ENCODE measurements around the gene PSMA6. TPM values are rescaled to one million over a fixed set of nuclear protein-coding genes. Genes with fewer than 3 reads are reported as not detected.

The PSMA6 gene
- total RNA-seq, 3 donors from 2014 or later, result 562 to 636 (median 595) TPM

DNA sequence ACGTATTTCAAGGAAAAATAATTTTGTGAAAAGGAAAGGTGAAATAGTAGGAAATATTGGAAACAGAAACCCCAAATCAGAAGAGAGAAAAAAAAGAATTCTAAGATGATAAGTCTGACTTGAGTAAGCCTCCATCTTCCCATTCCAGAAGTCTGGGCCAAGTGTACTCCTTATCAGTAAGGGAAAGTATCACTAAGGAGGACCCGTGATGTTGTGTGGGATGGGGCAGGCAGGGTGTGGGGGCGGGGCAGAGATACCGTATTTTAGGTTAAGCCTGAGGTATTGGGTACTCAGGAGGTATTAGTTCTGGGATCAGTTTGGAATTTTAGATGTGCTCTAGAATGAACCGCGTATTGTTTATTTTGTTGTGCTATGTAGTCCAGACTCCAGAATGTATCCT is 33.8 kb upstream of the PSMA6 start:
- H3K27me3 Mint-ChIP-seq (ENCODE audit: low read depth), result no peaks in the 10 kb centered on the region
- ATAC-seq (no peak), DNase-seq (no peak)
- peaks cover 16% of the 10 kb centered on the region for H3K4me1 Mint-ChIP-seq (ENCODE audit: low read depth)
- no peaks in the 10 kb centered on the region for H3K9me3 Mint-ChIP-seq
- peaks cover 23% of the 10 kb centered on the region for H3K36me3 Mint-ChIP-seq (ENCODE audit: insufficient read depth)
- H3K4me3 Mint-ChIP-seq, result no peak overlapping the region

DNA sequence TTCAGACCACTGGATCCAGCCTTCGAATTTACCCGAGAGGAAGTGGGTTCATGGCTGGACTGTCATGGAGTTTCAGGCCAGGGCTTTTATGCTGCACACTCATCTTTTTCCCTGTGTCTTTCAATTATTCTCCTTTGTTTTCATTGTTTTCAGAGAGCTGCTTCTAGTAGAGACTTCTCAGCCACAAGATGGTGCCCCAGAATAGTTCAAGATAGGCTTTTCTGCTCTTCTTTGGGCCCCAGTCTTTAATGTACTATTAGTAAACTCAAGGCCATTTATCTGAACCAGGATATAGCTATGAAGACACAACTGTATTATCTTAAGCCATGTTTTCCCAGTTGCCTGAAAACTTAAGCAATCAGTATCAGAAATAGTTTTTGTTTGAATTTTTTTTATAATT is 30.4 kb upstream of the PSMA6 start:
- ATAC-seq (no peak), DNase-seq (no peak)
- Mint-ChIP-seq H3K4me3 (no peak overlapping the region), H3K27me3 (ENCODE audit: low read depth) (no peaks in the 10 kb centered on the region), H3K4me1 (ENCODE audit: low read depth) (no peaks in the 10 kb centered on the region), H3K9me3 (no peaks in the 10 kb centered on the region), H3K36me3 (ENCODE audit: insufficient read depth) (peaks cover 23% of the 10 kb centered on the region)

DNA sequence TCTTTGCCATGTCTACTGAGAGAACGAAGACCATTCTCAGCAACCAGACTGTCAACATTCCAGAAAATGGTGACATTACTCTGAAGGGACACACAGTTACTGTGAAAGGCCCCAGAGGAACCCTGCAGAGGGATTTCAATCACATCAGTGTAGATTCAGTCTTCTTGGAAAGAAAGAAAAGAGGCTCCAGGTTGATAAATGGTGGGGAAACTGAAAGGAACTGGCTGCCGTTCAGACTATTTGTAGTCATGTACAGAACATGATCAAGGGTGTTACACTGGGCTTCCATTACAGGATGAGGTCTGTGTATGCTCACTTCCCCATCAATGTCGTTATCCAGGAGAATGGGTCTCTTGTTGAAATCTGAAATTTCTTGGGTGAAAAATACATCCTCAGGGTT is 29.7 kb upstream of the PSMA6 start:
- ATAC-seq, result no peak

DNA sequence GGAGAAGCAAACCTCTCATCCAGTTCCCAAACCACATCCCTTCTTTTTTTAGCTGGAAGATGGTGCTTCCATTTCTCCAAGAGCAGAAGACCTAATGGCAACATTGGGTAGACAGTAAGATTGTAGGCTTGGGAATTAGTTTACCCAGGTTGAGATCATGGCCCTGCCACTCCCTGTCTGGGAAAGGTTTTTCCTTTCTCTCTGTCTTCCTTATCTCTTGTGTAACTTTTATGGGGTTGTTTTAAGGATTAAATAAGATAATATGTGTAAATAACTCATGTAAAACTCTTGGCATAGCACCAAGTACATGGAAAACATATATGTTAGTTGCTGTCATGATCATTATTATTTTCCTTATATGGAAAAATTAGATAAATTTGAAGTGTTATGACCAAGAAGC is 23.2 kb upstream of the PSMA6 start:
- no peaks in the 10 kb centered on the region for H3K27me3 Mint-ChIP-seq (ENCODE audit: low read depth)
- H3K36me3 Mint-ChIP-seq (ENCODE audit: insufficient read depth), result peaks cover 23% of the 10 kb centered on the region
- no peaks in the 10 kb centered on the region for H3K9me3 Mint-ChIP-seq
- ATAC-seq (no peak), DNase-seq (no peak)
- no peaks in the 10 kb centered on the region for H3K4me1 Mint-ChIP-seq (ENCODE audit: low read depth)
- no peak overlapping the region for H3K4me3 Mint-ChIP-seq

More for the DNA sequence above, 29.7 kb upstream of the PSMA6 start:
- no peak for DNase-seq
- H3K27me3 Mint-ChIP-seq (ENCODE audit: low read depth), result no peaks in the 10 kb centered on the region
- H3K4me1 Mint-ChIP-seq (ENCODE audit: low read depth), result no peaks in the 10 kb centered on the region
- H3K36me3 Mint-ChIP-seq (ENCODE audit: insufficient read depth), result peaks cover 28% of the 10 kb centered on the region
- no peaks in the 10 kb centered on the region for H3K9me3 Mint-ChIP-seq
- H3K4me3 Mint-ChIP-seq, result no peak overlapping the region

DNA sequence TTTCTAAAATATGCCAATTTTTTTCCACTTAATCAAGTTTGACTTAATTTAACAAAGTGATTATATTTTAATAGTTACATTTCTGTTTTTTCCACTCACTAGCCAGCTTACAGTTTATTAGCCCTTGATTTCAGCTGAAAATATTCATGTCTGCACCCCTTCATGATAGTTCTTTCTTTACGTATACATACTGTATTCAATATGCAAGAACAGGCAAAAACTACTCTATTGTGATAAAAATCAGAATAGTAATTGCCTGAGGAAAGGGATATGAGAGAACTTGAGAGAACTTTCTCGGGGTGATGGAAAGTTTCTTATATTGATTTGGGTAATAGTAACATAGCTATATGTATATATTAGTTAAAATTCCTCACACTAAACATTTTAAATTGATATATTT is 17.4 kb upstream of the PSMA6 start:
- H3K4me1 Mint-ChIP-seq (ENCODE audit: low read depth), result no peaks in the 10 kb centered on the region
- H3K27me3 Mint-ChIP-seq (ENCODE audit: low read depth), result no peaks in the 10 kb centered on the region
- peaks cover 24% of the 10 kb centered on the region for H3K36me3 Mint-ChIP-seq (ENCODE audit: insufficient read depth)
- no peaks in the 10 kb centered on the region for H3K9me3 Mint-ChIP-seq
- DNase-seq, result no peak
- H3K4me3 Mint-ChIP-seq, result no peak overlapping the region
- no peak for ATAC-seq

DNA sequence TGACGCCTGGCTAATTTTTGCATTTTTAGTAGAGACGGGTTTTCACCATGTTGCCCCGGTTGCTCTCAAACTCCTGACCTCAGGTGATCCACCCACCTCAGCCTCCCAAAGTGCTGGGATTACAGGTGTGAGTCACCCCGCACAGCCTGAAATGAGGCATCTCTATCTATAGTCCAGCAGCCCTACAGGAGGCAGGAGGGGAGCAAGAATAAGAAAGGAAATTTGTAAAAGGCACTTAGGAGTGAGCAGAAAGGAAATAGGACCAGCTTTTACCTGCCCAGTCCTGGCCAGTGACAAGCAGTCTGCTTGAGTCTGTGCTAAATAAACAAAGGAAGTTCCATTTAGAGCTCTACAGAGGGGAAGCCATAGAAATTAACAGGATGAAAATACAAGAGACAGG is 15.0 kb upstream of the PSMA6 start:
- Mint-ChIP-seq H3K27me3 (ENCODE audit: low read depth) (no peaks in the 10 kb centered on the region), H3K4me3 (no peak overlapping the region), H3K36me3 (ENCODE audit: insufficient read depth) (peaks cover 24% of the 10 kb centered on the region), H3K4me1 (ENCODE audit: low read depth) (peaks cover 2% of the 10 kb centered on the region), H3K9me3 (no peaks in the 10 kb centered on the region)
- DNase-seq (no peak), ATAC-seq (no peak)

DNA sequence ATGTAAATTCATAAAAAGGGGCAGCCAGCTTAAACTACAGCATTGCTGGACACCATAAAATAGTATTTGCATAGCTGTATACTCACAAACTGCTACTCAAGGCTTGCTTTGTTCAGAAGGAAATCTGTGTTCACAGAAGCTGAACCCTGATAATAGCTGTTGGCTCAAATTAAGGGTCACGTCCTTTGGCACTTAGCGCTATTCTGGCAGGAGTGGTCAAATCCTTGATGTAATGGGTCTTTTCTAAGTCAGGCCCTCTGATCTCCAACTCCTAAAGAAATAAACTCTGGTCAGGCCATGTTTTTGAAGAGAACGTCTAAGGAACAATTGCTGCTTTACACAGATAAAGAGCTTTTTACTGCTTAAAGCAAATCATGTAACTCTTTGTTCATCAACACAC is 12.8 kb upstream of the PSMA6 start:
- Mint-ChIP-seq H3K4me1 (ENCODE audit: low read depth) (peaks cover 7% of the 10 kb centered on the region), H3K4me3 (no peak overlapping the region), H3K27me3 (ENCODE audit: low read depth) (no peaks in the 10 kb centered on the region), H3K36me3 (ENCODE audit: insufficient read depth) (peaks cover 26% of the 10 kb centered on the region), H3K9me3 (no peaks in the 10 kb centered on the region)
- DNase-seq (no peak), ATAC-seq (no peak)

DNA sequence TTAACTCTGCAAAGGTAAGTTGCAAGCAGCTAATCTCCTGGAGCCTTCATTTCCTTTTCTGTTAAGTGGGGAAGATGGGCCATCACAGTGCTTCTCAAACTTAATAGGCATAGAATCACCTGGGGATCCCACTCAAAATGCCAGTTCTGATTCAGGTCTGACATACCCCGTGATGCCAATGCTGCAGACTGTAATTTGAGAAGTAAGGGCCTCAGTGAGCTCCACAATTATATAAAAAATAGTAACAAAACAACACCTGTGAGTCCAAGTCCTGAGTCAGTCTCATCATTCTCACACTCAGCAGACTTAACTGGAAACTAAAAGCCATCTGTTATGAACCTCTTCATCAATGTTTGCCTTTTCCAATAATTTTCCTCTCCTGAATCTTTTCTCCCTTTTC is 10.8 kb upstream of the PSMA6 start:
- Mint-ChIP-seq H3K36me3 (ENCODE audit: insufficient read depth) (peaks cover 24% of the 10 kb centered on the region), H3K4me1 (ENCODE audit: low read depth) (peaks cover 27% of the 10 kb centered on the region), H3K27me3 (ENCODE audit: low read depth) (no peaks in the 10 kb centered on the region), H3K9me3 (peaks cover 4% of the 10 kb centered on the region), H3K4me3 (no peak overlapping the region)
- ATAC-seq (no peak), DNase-seq (no peak)

DNA sequence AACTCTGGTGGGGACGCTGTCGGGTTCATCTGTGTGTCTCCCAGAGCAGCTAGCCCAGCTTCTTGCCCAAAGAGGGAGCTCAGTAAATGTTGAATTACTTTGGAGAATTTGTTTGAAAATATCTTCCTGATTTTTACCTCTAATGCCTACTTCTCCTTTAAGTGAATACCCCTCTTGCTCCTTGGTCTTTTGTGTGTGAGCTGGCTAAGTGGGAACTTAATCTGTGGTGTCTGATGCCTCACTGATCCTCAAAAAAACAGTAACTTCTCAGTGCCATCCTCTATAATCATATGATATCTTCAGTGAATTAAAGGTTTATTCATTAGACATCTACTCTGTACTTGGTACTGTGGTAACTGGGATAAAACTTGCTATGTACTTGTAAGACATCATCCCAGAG is 7.7 kb upstream of the PSMA6 start:
- no peak for ATAC-seq
- no peak overlapping the region for H3K4me3 Mint-ChIP-seq
- no peak for DNase-seq
- H3K27me3 Mint-ChIP-seq (ENCODE audit: low read depth), result no peaks in the 10 kb centered on the region
- peaks cover 4% of the 10 kb centered on the region for H3K9me3 Mint-ChIP-seq
- peaks cover 51% of the 10 kb centered on the region for H3K4me1 Mint-ChIP-seq (ENCODE audit: low read depth)
- H3K36me3 Mint-ChIP-seq (ENCODE audit: insufficient read depth), result peaks cover 21% of the 10 kb centered on the region

DNA sequence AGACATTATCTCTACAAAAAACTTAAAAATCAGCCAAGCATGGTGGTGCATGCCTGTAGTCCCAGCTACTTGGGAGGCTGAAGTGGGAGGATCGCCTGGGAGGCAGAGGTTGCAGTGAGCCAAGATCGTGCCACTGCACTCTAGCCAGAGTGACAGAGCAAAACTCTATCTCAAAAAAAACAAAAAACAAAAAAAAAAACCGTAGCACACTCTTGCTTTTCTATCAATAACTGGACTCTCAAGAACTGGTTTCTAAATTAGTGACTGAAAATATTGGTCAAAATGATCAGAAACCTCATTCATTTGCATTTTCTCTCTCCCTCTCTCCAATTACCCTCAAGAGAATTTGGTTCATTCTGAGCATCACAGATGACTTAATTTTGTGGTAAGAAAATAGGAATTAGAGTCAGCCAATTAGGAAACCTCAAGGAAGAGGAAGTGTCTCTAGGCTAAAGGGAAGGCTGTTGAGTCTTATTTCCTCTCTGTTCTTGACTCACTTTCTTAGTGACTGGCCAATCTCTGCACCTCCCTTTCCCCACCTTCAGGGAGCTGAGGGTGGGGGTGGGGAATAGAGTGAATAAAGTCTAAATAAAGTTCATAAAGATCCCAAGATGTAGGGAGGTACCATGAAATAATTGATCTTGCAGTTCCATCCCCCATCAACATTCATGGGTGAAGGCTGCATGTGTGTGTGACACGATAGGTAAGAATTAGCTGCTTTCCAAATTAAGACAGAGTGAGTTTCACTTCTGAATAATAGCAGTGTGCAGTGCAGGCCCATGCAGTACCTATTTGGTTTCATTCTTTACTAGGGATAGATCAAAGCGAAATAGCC is 6.8 kb upstream of the PSMA6 start:
- H3K36me3 Mint-ChIP-seq (ENCODE audit: insufficient read depth), result peaks cover 17% of the 10 kb centered on the region
- H3K27me3 Mint-ChIP-seq (ENCODE audit: low read depth), result no peaks in the 10 kb centered on the region
- peaks cover 4% of the 10 kb centered on the region for H3K9me3 Mint-ChIP-seq
- peak; percentile 65 for ATAC-seq
- H3K4me1 Mint-ChIP-seq (ENCODE audit: low read depth), result peaks cover 54% of the 10 kb centered on the region
- H3K4me3 Mint-ChIP-seq, result peak overlapping the region; percentile 63
- DNase-seq, result no peak

DNA sequence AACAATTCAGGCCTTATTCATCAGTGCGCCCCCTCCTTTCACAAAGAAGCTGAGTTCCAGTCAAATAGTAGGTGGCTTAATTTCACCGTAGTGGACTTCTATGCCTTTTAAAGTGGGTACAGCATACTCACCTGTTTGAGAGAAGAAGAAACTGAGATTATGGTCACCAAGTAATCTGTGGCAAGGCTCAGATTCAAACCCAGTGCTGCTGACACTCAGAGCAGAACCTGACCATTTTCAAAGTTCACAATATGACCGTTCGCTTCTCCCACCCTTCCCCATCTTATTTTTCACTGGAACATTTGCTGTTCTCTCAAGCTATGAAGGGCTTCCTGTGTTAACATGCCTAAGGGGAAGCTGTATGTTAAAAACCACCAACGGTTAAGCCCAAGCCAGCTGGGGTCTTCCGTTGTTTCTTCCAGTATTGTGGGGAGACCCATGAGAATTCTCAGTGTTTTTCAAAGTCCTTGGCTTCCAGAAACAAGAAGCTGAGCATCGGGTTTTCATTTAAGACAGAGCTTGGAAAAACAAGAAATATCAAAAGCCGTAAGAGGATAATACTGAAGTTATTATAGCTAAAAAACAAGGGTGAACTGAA is 6.1 kb upstream of the PSMA6 start:
- ATAC-seq, result peak in 1 of 2 donors; percentile 1
- Mint-ChIP-seq H3K9me3 (peaks cover 4% of the 10 kb centered on the region), H3K36me3 (ENCODE audit: insufficient read depth) (peaks cover 13% of the 10 kb centered on the region), H3K4me3 (peak overlapping the region; percentile 63), H3K4me1 (ENCODE audit: low read depth) (peaks cover 59% of the 10 kb centered on the region), H3K27me3 (ENCODE audit: low read depth) (no peaks in the 10 kb centered on the region)
- no peak for DNase-seq

DNA sequence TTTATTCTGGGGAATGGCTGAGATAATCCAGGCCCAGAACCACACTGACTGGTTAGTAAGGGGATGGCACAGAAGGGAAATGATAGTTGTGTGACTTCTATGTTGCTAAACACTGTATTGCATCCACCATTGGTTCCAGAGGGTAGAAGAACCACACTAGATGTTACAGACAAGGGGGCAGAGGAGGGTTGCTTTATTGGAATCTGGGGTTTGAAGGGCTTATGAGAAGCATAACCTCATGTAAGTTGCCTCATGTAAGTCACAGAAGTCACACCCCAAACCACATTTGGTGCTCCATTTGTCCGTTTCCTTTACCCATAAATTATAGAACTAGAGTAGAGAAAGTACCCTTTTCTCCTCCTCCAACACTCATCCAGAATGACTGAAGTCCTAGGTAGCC is 5.5 kb upstream of the PSMA6 start:
- no peak for ATAC-seq
- Mint-ChIP-seq H3K4me3 (peak overlapping the region; percentile 65), H3K9me3 (peaks cover 4% of the 10 kb centered on the region)

DNA sequence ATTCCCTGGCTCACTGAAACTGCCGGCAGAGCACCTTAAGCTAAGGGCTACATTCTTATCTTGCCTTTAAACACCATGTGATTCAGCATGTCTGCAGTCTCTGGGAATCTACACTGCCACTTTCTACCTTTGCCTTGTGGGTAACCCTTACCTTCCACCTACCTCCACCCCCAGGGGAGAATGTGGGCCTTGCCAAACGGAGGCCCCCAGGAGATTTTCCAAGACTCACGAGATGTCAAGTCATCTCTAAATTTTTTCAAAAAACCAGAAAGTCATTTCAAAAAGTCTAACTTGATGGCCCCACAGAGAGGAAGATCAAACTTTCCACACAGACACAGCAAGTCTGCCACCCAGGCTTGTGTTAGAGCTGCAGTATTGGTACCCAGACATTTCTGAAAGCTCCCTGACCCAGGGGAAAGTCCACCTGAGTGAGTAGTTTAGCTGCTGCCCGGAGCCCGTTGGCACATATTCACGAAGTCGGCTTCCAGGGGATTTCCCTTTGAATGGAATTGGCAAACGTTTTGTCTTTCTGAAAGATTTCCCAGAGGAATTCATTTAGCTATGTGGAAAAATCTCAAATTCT is 4.7 kb upstream of the PSMA6 start:
- peaks cover 4% of the 10 kb centered on the region for H3K9me3 Mint-ChIP-seq
- DNase-seq (peak; percentile 14), ATAC-seq (peak; percentile 46 to 50)
- peak overlapping the region; percentile 65 for H3K4me3 Mint-ChIP-seq
- H3K36me3 Mint-ChIP-seq (ENCODE audit: insufficient read depth), result peaks cover 9% of the 10 kb centered on the region
- H3K27me3 Mint-ChIP-seq (ENCODE audit: low read depth), result no peaks in the 10 kb centered on the region
- peaks cover 59% of the 10 kb centered on the region for H3K4me1 Mint-ChIP-seq (ENCODE audit: low read depth)

More for the DNA sequence above, 5.5 kb upstream of the PSMA6 start:
- Mint-ChIP-seq H3K4me1 (ENCODE audit: low read depth) (peaks cover 59% of the 10 kb centered on the region), H3K27me3 (ENCODE audit: low read depth) (no peaks in the 10 kb centered on the region), H3K36me3 (ENCODE audit: insufficient read depth) (peaks cover 12% of the 10 kb centered on the region)
- no peak for DNase-seq

DNA sequence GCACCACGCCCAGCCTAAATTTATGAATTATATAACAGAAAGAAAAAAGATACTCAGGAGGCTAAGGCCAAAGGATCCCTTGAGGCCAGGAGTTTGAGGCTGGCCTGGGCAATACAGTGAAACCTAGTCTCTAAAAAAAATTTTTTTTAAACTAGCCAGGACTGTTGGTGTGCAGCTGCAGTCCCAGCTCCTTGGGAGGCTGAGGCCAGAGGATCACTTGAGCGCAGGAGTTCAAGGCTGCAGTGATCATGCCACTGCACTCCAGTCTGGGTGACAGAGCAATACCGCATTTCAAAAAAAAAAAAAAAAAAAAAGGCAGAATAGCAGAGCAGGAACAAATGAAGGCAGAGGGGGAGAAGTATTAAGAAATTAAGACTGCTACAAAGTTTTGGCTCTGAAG is 2.6 kb upstream of the PSMA6 start:
- DNase-seq (no peak), ATAC-seq (no peak)
- Mint-ChIP-seq H3K4me3 (no peak overlapping the region), H3K4me1 (ENCODE audit: low read depth) (peaks cover 59% of the 10 kb centered on the region), H3K27me3 (ENCODE audit: low read depth) (no peaks in the 10 kb centered on the region), H3K36me3 (ENCODE audit: insufficient read depth) (peaks cover 8% of the 10 kb centered on the region), H3K9me3 (peaks cover 4% of the 10 kb centered on the region)

Data from activated T-cell treated with anti-CD3 and anti-CD28 coated beads, Interleukin-2, amount 50 U/mL, for 4 hours (primary cell).